ENCODE results near the gene CCNT2.
A peak's percentile ranks its signal among the peaks of the same experiment; 100 is the strongest.
"Not testable (repeated sequence)": the region's sequence is repeated elsewhere in the genome, so short reads cannot be mapped to it uniquely, and the experiment has no call there.

The CCNT2 gene

GRCh38 chr2:134919341-134920210 is 954 bp downstream of the CCNT2 start:
- peak; percentile 31 for DNase-seq

GRCh38 chr2:134924912-134925311 is 6.3 kb downstream of the CCNT2 start:
- no peak for DNase-seq

- no peak for DNase-seq
Measured at GRCh38 chr2:134926231-134926931, 7.8 kb downstream of the CCNT2 start.

GRCh38 chr2:134927195-134927594 is 8.6 kb downstream of the CCNT2 start:
- no peak for DNase-seq

GRCh38 chr2:134932864-134933526 is 14.4 kb downstream of the CCNT2 start:
- no peak for DNase-seq

GRCh38 chr2:134933732-134934131 is 15.1 kb downstream of the CCNT2 start:
- DNase-seq = no peak

GRCh38 chr2:134934150-134934549 is 15.5 kb downstream of the CCNT2 start:
- DNase-seq = no peak

GRCh38 chr2:134934641-134935040 is 16.0 kb downstream of the CCNT2 start:
- DNase-seq = no peak

GRCh38 chr2:134936691-134937090 is 18.1 kb downstream of the CCNT2 start:
- DNase-seq = no peak

- DNase-seq = no peak
Measured at GRCh38 chr2:134943540-134943939, 24.9 kb downstream of the CCNT2 start.

- no peak for DNase-seq
Measured at GRCh38 chr2:134944975-134945374, 26.4 kb downstream of the CCNT2 start.

GRCh38 chr2:134946073-134946472 is 27.5 kb downstream of the CCNT2 start:
- DNase-seq = no peak

- no peak for DNase-seq
Measured at GRCh38 chr2:134949981-134950708, 31.5 kb downstream of the CCNT2 start.

- DNase-seq = no peak
Measured at GRCh38 chr2:134950886-134951285, 32.3 kb downstream of the CCNT2 start.

GRCh38 chr2:134952608-134953007 is 34.0 kb downstream of the CCNT2 start:
- no peak for DNase-seq

- no peak for DNase-seq
Measured at GRCh38 chr2:134954065-134954464, 35.4 kb downstream of the CCNT2 start.

GRCh38 chr2:134955744-134956143 is 37.1 kb downstream of the CCNT2 start:
- no peak for DNase-seq

GRCh38 chr2:134957477-134957876 is 38.9 kb downstream of the CCNT2 start:
- no peak for DNase-seq

GRCh38 chr2:134967166-134967565 is 48.5 kb downstream of the CCNT2 start:
- not testable (repeated sequence) for DNase-seq

- no peak for DNase-seq
Measured at GRCh38 chr2:134973241-134974138, 54.9 kb downstream of the CCNT2 start.

GRCh38 chr2:134975281-134976009 is 56.8 kb downstream of the CCNT2 start:
- DNase-seq = no peak

All from NCI-H1092 treated with DMSO at 0.1 percent for 48 hours (cell line).